IMR-90 (cell line): Measurements from ENCODE around the gene PRAC2. TPM values are rescaled to one million over a fixed set of nuclear protein-coding genes. Genes with fewer than 3 reads are reported as not detected.

ENCODE experiments used
- ATAC-seq: fragments of 200-7000 bp; cut with Tn5 transposase; 2 replicates; pipeline ENCODE4 v1.9.1; 2020; ENCODE audit warnings: low read depth, mild to moderate bottlenecking, moderate library complexity
- BruUV-seq: library from RNA; stranded (reverse); fragments of 400-500 nt; replicated peaks from 2 replicates; lab custom pipeline; 2021; lab: Mats Ljungman, UMichigan
- CTCF ChIA-PET: fragments of 300-600 bp; formaldehyde crosslinking; extraction: SDS; loops from one replicate; lab custom pipeline; 2021; ENCODE audit warnings: antibody characterized with exemption; lab: Yijun Ruan, JAX
- POLR2A ChIA-PET: fragments of 300-600 bp; sonication (Branson Sonifier 250); formaldehyde crosslinking; loops from one replicate; lab custom pipeline; 2022; ENCODE audit warnings: antibody characterized with exemption; ENCODE audit not compliant: unreplicated experiment; lab: Charles Lee
- DNase-seq: peaks from one replicate; pipeline ENCODE4 v3.0.0; 2013
- H2AFZ ChIP-seq: replicated peaks from 2 replicates; pipeline ENCODE3; 2013; ENCODE audit warnings: low read length, mild to moderate bottlenecking; ENCODE audit not compliant: poor library complexity
- H2AK5ac ChIP-seq: 2 replicates; pipeline ENCODE4 v1.6.1; 2013; ENCODE audit warnings: low read depth, low read length, inconsistent platforms
- H2AK9ac ChIP-seq: replicated peaks from 2 replicates; pipeline ENCODE3; 2013; ENCODE audit warnings: mild to moderate bottlenecking, low read depth, low read length, moderate library complexity; ENCODE audit not compliant: poor library complexity
- H2BK120ac ChIP-seq: 2 replicates; pipeline ENCODE4 v1.6.1; 2013; ENCODE audit warnings: low read depth, low read length, inconsistent platforms
- H2BK15ac ChIP-seq: 3 replicates; pipeline ENCODE4 v1.6.1; 2013; ENCODE audit warnings: low read depth, low read length, inconsistent platforms
- H2BK20ac ChIP-seq: 2 replicates; pipeline ENCODE4 v1.6.1; 2013; ENCODE audit warnings: low read depth, mild to moderate bottlenecking, inconsistent platforms, low read length, moderate library complexity
- H2BK5ac ChIP-seq: 2 replicates; pipeline ENCODE4 v1.6.1; 2013; ENCODE audit warnings: mild to moderate bottlenecking, low read depth, low read length, inconsistent platforms; ENCODE audit not compliant: poor library complexity, severe bottlenecking
- H3K14ac ChIP-seq: replicated peaks from 2 replicates; pipeline ENCODE4 v1.6.1; 2013; ENCODE audit warnings: low read depth, low read length, inconsistent platforms
- H3K18ac ChIP-seq: 2 replicates; pipeline ENCODE4 v1.6.1; 2013; ENCODE audit warnings: low read depth, low read length, control low read depth
- H3K23ac ChIP-seq: 2 replicates; pipeline ENCODE4 v1.6.1; 2013; ENCODE audit warnings: low read depth, low read length, inconsistent platforms
- H3K27ac ChIP-seq: 2 replicates; pipeline ENCODE4 v1.5.1; 2013; ENCODE audit warnings: mild to moderate bottlenecking, control low read depth, low read length; ENCODE audit not compliant: insufficient read depth
- H3K27me3 ChIP-seq: 2 replicates; pipeline ENCODE4 v1.6.1; 2013; ENCODE audit warnings: low read length; ENCODE audit not compliant: control insufficient read depth, insufficient read depth
- H3K36me3 ChIP-seq: 2 replicates; pipeline ENCODE4 v1.6.1; 2013; ENCODE audit warnings: low read length, mixed read lengths; ENCODE audit not compliant: control insufficient read depth, insufficient read depth
- H3K4ac ChIP-seq: 2 replicates; pipeline ENCODE4 v1.6.1; 2013; ENCODE audit warnings: low read depth, low read length, inconsistent platforms
- H3K4me1 ChIP-seq: 2 replicates; pipeline ENCODE4 v1.6.1; 2013; ENCODE audit warnings: low read length, mixed read lengths; ENCODE audit not compliant: control insufficient read depth, insufficient read depth
- H3K4me2 ChIP-seq: 2 replicates; pipeline ENCODE4 v1.6.1; 2013; ENCODE audit warnings: low read depth, mild to moderate bottlenecking, control low read depth, low read length, moderate library complexity
- H3K4me3 ChIP-seq: 2 replicates; pipeline ENCODE4 v1.5.1; 2013; ENCODE audit warnings: low read depth, mild to moderate bottlenecking, control low read depth, low read length, moderate library complexity; ENCODE audit not compliant: insufficient read depth
- H3K56ac ChIP-seq: 2 replicates; pipeline ENCODE4 v1.6.1; 2013; ENCODE audit warnings: low read length, inconsistent platforms; ENCODE audit not compliant: insufficient read depth; ENCODE audit errors: extremely low read depth
- H3K79me1 ChIP-seq, 2 experiments: 2 replicates each; pipeline ENCODE4 v1.6.1; 2013; ENCODE audit warnings: low read length in 2 of 2, inconsistent platforms in 1 of 2, low read depth in 1 of 2
- H3K9ac ChIP-seq: 2 replicates; pipeline ENCODE4 v1.6.1; 2013; ENCODE audit warnings: low read depth, low read length, control low read depth
- H3K9me1 ChIP-seq: 2 replicates; pipeline ENCODE4 v1.6.1; 2013; ENCODE audit warnings: low read length, inconsistent platforms; ENCODE audit not compliant: insufficient read depth
- H3K9me3 ChIP-seq: 2 replicates; pipeline ENCODE4 v1.6.1; 2013; ENCODE audit warnings: low read length; ENCODE audit not compliant: control insufficient read depth, insufficient read depth
- H4K20me1 ChIP-seq: 2 replicates; pipeline ENCODE4 v1.6.1; 2013; ENCODE audit warnings: low read length, inconsistent platforms; ENCODE audit not compliant: insufficient read depth
- H4K5ac ChIP-seq: 2 replicates; pipeline ENCODE4 v1.6.1; 2013; ENCODE audit warnings: mild to moderate bottlenecking, low read depth, low read length, control low read depth
- H4K8ac ChIP-seq, 2 experiments: 2 replicates each; pipeline ENCODE4 v1.6.1; 2013; ENCODE audit warnings: low read depth in 2 of 2, low read length in 2 of 2, control low read depth in 1 of 2, inconsistent platforms in 1 of 2
- H4K91ac ChIP-seq: 2 replicates; pipeline ENCODE4 v1.6.1; 2013; ENCODE audit warnings: low read depth, low read length, inconsistent platforms; ENCODE audit not compliant: insufficient read depth
- MAFK ChIP-seq: IDR thresholded peaks from 2 replicates; pipeline ENCODE4 v1.6.1; 2012; ENCODE audit warnings: low read depth, low read length, improper control_type of control experiment
- POLR2A ChIP-seq: IDR thresholded peaks from 2 replicates; pipeline ENCODE4 v1.6.1; 2012; ENCODE audit warnings: mild to moderate bottlenecking, low read depth, low read length
- WGBS, 2 experiments: methylation state at CpG; one replicate each; pipeline versions ENCODE4 v1.1.5 to v1.1.7; 2013; ENCODE audit warnings: missing lambda C conversion rate in 2 of 2; ENCODE audit not compliant: insufficient read length in 1 of 2; ENCODE audit errors: extremely low coverage in 2 of 2; 5-methylcytosine and 5-hydroxymethylcytosine counted together
- dilution Hi-C: fragments of 300-500 bp; cut with HindIII; formaldehyde crosslinking; loops from one replicate; pipeline ENCODE4 v1.14.3; 2018; ENCODE audit warnings: low sequenced_read_pairs; ENCODE audit not compliant: unreplicated experiment
- in situ Hi-C: fragments of 300-500 bp; cut with MboI; formaldehyde crosslinking; loops from 3 replicates; pipeline ENCODE4 v1.14.3; 2019; ENCODE audit warnings: low sequenced_read_pairs, inconsistent platforms, mixed read lengths
- intact Hi-C: fragments of 100-400 bp; cut with micrococcal nuclease; formaldehyde crosslinking; loops from 2 replicates; pipeline ENCODE4 v1.10.0; 2022
- polyA plus RNA-seq, 3 experiments: library from polyadenylated mRNA; depleted of rRNA; stranded (reverse); fragments of >200 nt; gene quantifications; 2 replicates each; pipeline ENCODE4 v1.2.3, GENCODE V29; 2012; ENCODE audit warnings: low replicate concordance in 1 of 3
- total RNA-seq: library from RNA; depleted of rRNA; stranded (reverse); fragments of >200 nt; gene quantifications from 2 replicates; pipeline ENCODE4 v1.2.3, GENCODE V29; 2012

PRAC2 gene
- total and polyA plus RNA-seq, 2 of the 4 experiments (the other 2 are of a cell fraction), result not detected

- H3K9me1 ChIP-seq, result no peaks in the 10 kb centered on the region
- DNase-seq (no peak), ATAC-seq (no peak)
- no peak overlapping the region for H3K4ac ChIP-seq
- H3K27ac ChIP-seq, result no peak overlapping the region
- H3K9me3 ChIP-seq, result peaks cover 5% of the 10 kb centered on the region
- H3K4me3 ChIP-seq, result no peak overlapping the region
- TF ChIP-seq MAFK (no peak), POLR2A (no peak)
- no peak overlapping the region for H4K5ac ChIP-seq
- no peak overlapping the region for H2BK20ac ChIP-seq
- no peak overlapping the region for H3K23ac ChIP-seq
- H3K36me3 ChIP-seq, result no peaks in the 10 kb centered on the region
- dilution Hi-C loops (no loop called here), intact Hi-C loops (no loop called here), in situ Hi-C loops (loop anchor here (10.0 kb wide), 1 partner anchor 52 kb away; no protein-coding TSS in a partner anchor)
- H3K9ac ChIP-seq, result no peak overlapping the region
- H3K79me1 ChIP-seq, result no peaks in the 10 kb centered on the region
- H3K4me2 ChIP-seq, result no peak overlapping the region
- H2BK120ac ChIP-seq, result no peak overlapping the region
- no peaks in the 10 kb centered on the region for H4K20me1 ChIP-seq
- H2AK9ac ChIP-seq, result no peak overlapping the region
- no peak overlapping the region for H2BK5ac ChIP-seq
- POLR2A ChIA-PET, result no interaction called here
- no peak overlapping the region for H2AFZ ChIP-seq
- no TSS peak for BruUV-seq
- no peak overlapping the region for H4K8ac ChIP-seq
- no peak overlapping the region for H3K18ac ChIP-seq
- no peak overlapping the region for H2AK5ac ChIP-seq
- WGBS, 2 experiments, result 5% methylated on average over 11 of the region's 50 CpGs; no CpG with 5 or more reads in 1 of the 2 experiments
- H3K4me1 ChIP-seq, result no peaks in the 10 kb centered on the region
- H3K56ac ChIP-seq, result no peak overlapping the region
- no peak overlapping the region for H2BK15ac ChIP-seq
- H3K14ac ChIP-seq, result no peak overlapping the region
- CTCF ChIA-PET, result no interaction called here
- H3K27me3 ChIP-seq, result peaks cover 94% of the 10 kb centered on the region
- no peak overlapping the region for H4K91ac ChIP-seq
Measured at GRCh38 chr17:48732688-48733629, 10.0 kb downstream of the PRAC2 start.
